Fibroblast of lung (primary cell): ENCODE results near the gene SFR1. TPM values are rescaled to one million over a fixed set of nuclear protein-coding genes. Genes with fewer than 3 reads are reported as not detected.

Experiments used
- DNase-seq, 2 donors: peaks; one replicate each; pipeline versions ENCODE4 v3.0.0 to v3.0.0-alpha.2; 2010; ENCODE audit warnings: low read depth in 2 of 2
- H2AFZ ChIP-seq: 2 replicates; pipeline ENCODE4 v1.5.1; 2012; ENCODE audit warnings: low read length, control low read depth, inconsistent platforms
- H3K27ac ChIP-seq: 2 replicates; pipeline ENCODE4 v1.5.1; 2011; ENCODE audit warnings: low read length, control low read depth; ENCODE audit not compliant: insufficient read depth
- H3K27me3 ChIP-seq: 2 replicates; pipeline ENCODE4 v1.5.1; 2011; ENCODE audit warnings: mild to moderate bottlenecking, low read length; ENCODE audit not compliant: control insufficient read depth, insufficient read depth
- H3K36me3 ChIP-seq: 2 replicates; pipeline ENCODE4 v1.5.1; 2011; ENCODE audit warnings: low read length; ENCODE audit not compliant: control insufficient read depth, insufficient read depth
- H3K4me1 ChIP-seq: 2 replicates; pipeline ENCODE4 v1.5.1; 2011; ENCODE audit warnings: low read length; ENCODE audit not compliant: control insufficient read depth, insufficient read depth; ENCODE audit errors: extremely low read depth
- H3K4me2 ChIP-seq: 2 replicates; pipeline ENCODE4 v1.5.1; 2011; ENCODE audit warnings: low read length, control low read depth; ENCODE audit not compliant: insufficient read depth; ENCODE audit errors: extremely low read depth
- H3K4me3 ChIP-seq, 4 experiments: fragments of 200-600 bp in 1 of 4; sonication (generic) in 1 of 4; replicated peaks in 1 of 4; 2 replicates each; pipeline ENCODE4 v1.5.1; 2011 to 2016; ENCODE audit warnings: low read length in 4 of 4, low read depth in 3 of 4, mild to moderate bottlenecking in 3 of 4, control low read depth in 2 of 4, inconsistent platforms in 1 of 4, mixed read lengths in 1 of 4; ENCODE audit not compliant: insufficient read depth in 1 of 4; ENCODE audit errors: control extremely low read depth in 1 of 4
- H3K79me2 ChIP-seq: 2 replicates; pipeline ENCODE4 v1.5.1; 2012; ENCODE audit warnings: mild to moderate bottlenecking, low read length, inconsistent platforms; ENCODE audit not compliant: control insufficient read depth, insufficient read depth
- H3K9ac ChIP-seq: 2 replicates; pipeline ENCODE4 v1.5.1; 2011; ENCODE audit warnings: mild to moderate bottlenecking, low read length, control low read depth; ENCODE audit not compliant: insufficient read depth
- H3K9me3 ChIP-seq: 2 replicates; pipeline ENCODE4 v1.5.1; 2012; ENCODE audit warnings: low read depth, low read length; ENCODE audit not compliant: control insufficient read depth, insufficient read depth
- H4K20me1 ChIP-seq: 2 replicates; pipeline ENCODE4 v1.5.1; 2011; ENCODE audit warnings: low read length; ENCODE audit not compliant: control insufficient read depth, insufficient read depth; ENCODE audit errors: extremely low read depth
- EZH2 ChIP-seq: IDR thresholded peaks from 2 replicates; pipeline ENCODE4 v1.5.1; 2012; ENCODE audit warnings: low read length, control low read depth, mild to moderate bottlenecking; ENCODE audit errors: missing control alignments
- polyA plus RNA-seq, 2 donors: library from polyadenylated mRNA; depleted of rRNA in 1 of 2; stranded (reverse) in 1 of 2; unstranded in 1 of 2; fragments of >200 nt; gene quantifications; 2 replicates each; pipeline ENCODE4 v1.2.1, GENCODE V29; 2011 to 2012; ENCODE audit warnings: missing spikeins in 1 of 2
- total RNA-seq: library from RNA; depleted of rRNA; stranded (reverse); fragments of >200 nt; gene quantifications from 2 replicates; pipeline ENCODE4 v1.2.1, GENCODE V29; 2014
- TF ChIP-seq, protein P1 (sequence below), 2 donors: IDR thresholded peaks in 1 of 2; conservative IDR thresholded peaks in 1 of 2; 1 replicate in 1 of 2; 2 replicates in 1 of 2; pipeline ENCODE4 v1.5.1; 2011 to 2012; ENCODE audit warnings: low read length in 2 of 2, control low read depth in 1 of 2, inconsistent platforms in 1 of 2, low read depth in 1 of 2, mild to moderate bottlenecking in 1 of 2

The SFR1 gene
- total and polyA plus RNA-seq, 2 donors (not counting 1 experiment from before 2014, with no cell fraction given): 5.2 to 5.4 TPM

DNA sequence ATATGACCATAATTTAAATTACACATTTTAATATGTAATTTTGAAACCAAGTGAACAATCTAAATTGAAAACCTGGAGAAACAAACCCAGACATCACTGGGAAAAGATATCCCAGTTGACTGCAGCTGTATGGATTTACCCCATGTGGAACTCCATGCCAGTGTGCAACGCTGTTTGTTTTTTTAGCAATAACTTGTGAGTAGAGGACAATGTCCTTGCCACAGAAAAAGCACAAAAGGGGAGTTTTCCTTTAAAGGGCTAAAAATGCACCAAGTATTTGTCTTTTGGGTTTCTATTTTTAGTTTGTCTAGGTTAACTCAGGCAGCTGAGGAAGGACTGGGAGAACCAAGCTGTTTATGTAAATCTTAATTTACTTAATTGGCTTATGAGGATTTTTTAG, 21.2 kb upstream of the SFR1 start:
- TF ChIP-seq, protein P1, sequence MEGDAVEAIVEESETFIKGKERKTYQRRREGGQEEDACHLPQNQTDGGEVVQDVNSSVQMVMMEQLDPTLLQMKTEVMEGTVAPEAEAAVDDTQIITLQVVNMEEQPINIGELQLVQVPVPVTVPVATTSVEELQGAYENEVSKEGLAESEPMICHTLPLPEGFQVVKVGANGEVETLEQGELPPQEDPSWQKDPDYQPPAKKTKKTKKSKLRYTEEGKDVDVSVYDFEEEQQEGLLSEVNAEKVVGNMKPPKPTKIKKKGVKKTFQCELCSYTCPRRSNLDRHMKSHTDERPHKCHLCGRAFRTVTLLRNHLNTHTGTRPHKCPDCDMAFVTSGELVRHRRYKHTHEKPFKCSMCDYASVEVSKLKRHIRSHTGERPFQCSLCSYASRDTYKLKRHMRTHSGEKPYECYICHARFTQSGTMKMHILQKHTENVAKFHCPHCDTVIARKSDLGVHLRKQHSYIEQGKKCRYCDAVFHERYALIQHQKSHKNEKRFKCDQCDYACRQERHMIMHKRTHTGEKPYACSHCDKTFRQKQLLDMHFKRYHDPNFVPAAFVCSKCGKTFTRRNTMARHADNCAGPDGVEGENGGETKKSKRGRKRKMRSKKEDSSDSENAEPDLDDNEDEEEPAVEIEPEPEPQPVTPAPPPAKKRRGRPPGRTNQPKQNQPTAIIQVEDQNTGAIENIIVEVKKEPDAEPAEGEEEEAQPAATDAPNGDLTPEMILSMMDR (conservative IDR thresholded peaks at IDR 0.05 in 1 of 2, IDR thresholded peaks at IDR 0.05 in 1 of 2; ENCODE audit: low read depth in 1 of 2, low read length in 2 of 2): no peak
- no peak for TF ChIP-seq EZH2
- H3K79me2 ChIP-seq: no peaks in the 10 kb centered on the region
- no peaks in the 10 kb centered on the region for H3K4me1 ChIP-seq
- no peaks in the 10 kb centered on the region for H3K36me3 ChIP-seq
- H3K9me3 ChIP-seq: no peaks in the 10 kb centered on the region
- no peak overlapping the region for H2AFZ ChIP-seq
- H3K27ac ChIP-seq: no peak overlapping the region
- no peaks in the 10 kb centered on the region for H4K20me1 ChIP-seq
- H3K4me2 ChIP-seq: no peak overlapping the region
- no peak overlapping the region for H3K4me3 ChIP-seq
- no peak overlapping the region for H3K9ac ChIP-seq
- no peaks in the 10 kb centered on the region for H3K27me3 ChIP-seq
- DNase-seq: no peak

DNA sequence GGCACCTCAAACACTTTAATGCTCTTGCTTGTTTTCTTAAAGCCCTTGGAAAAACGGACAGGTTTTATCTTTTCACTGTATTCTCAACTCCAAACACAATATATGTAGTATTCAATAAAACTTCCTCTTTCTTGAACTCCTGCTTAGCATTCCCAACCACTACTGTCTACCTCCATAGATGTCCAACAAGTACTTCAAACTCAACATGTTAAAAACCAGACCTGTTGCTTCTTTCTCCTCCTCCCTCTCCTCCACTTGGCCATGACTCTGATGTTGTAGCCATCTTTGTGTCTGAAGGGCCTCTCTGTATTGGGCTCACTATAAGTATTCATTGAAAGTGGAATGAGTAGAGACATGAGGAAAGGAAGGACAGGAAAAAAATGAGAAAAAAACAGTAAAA, 20.1 kb upstream of the SFR1 start:
- no peak overlapping the region for H2AFZ ChIP-seq
- no peaks in the 10 kb centered on the region for H4K20me1 ChIP-seq
- H3K9ac ChIP-seq: no peak overlapping the region
- TF ChIP-seq, protein P1 (conservative IDR thresholded peaks at IDR 0.05 in 1 of 2, IDR thresholded peaks at IDR 0.05 in 1 of 2; ENCODE audit: low read depth in 1 of 2, low read length in 2 of 2): no peak
- TF ChIP-seq EZH2: no peak
- DNase-seq: no peak
- H3K9me3 ChIP-seq: no peaks in the 10 kb centered on the region
- no peaks in the 10 kb centered on the region for H3K79me2 ChIP-seq
- H3K27me3 ChIP-seq: no peaks in the 10 kb centered on the region
- no peaks in the 10 kb centered on the region for H3K36me3 ChIP-seq
- no peaks in the 10 kb centered on the region for H3K4me1 ChIP-seq
- H3K27ac ChIP-seq: no peak overlapping the region
- no peak overlapping the region for H3K4me3 ChIP-seq
- no peak overlapping the region for H3K4me2 ChIP-seq

DNA sequence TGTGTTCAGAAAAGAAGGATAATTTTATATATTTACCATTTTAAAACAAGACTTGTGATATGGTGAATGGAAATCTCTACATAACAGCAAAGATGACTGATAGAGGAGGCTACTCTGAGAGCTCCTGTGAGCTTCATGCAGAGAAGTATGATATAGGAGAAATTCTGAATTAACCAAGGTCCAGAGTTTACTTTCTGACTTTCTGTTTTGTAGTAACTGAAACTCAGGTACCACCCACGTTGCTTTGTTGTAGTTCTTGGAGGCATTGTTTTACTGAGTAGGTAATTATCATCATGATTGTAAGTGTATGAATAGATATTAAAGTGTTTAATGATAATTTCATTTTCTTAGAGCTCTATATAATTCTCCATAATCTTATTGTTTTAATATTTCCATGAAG, 18.0 kb upstream of the SFR1 start:
- Histone ChIP-seq H3K36me3 (no peaks in the 10 kb centered on the region), H3K9ac (no peak overlapping the region), H3K4me1 (no peaks in the 10 kb centered on the region), H3K9me3 (no peaks in the 10 kb centered on the region), H3K27ac (no peak overlapping the region), H3K4me2 (no peak overlapping the region), H4K20me1 (no peaks in the 10 kb centered on the region), H3K79me2 (no peaks in the 10 kb centered on the region), H3K27me3 (no peaks in the 10 kb centered on the region), H3K4me3 (no peak overlapping the region), H2AFZ (no peak overlapping the region)
- DNase-seq: no peak
- TF ChIP-seq, protein P1 (conservative IDR thresholded peaks at IDR 0.05 in 1 of 2, IDR thresholded peaks at IDR 0.05 in 1 of 2; ENCODE audit: low read depth in 1 of 2, low read length in 2 of 2): no peak
- TF ChIP-seq EZH2: no peak
